Loucy (cell line): ENCODE results near the gene LSR.
"Not testable (repeated sequence)": the region's sequence is repeated elsewhere in the genome, so short reads cannot be mapped to it uniquely, and the experiment has no call there.

ENCODE experiments used
- H2AFZ ChIP-seq: fragments of 200-600 bp; sonication (generic); 2 replicates; pipeline ENCODE4 v1.6.0; 2016; ENCODE audit warnings: antibody characterized with exemption, mild to moderate bottlenecking, low read length, moderate library complexity
- H3F3A ChIP-seq: fragments of 200-600 bp; 2 replicates; pipeline ENCODE4 v1.6.0; 2016; ENCODE audit warnings: antibody characterized with exemption, low read depth, mild to moderate bottlenecking
- H3K27me3 ChIP-seq: fragments of 200-600 bp; sonication (generic); 2 replicates; pipeline ENCODE4 v1.6.1; 2014; ENCODE audit warnings: low read length, mild to moderate bottlenecking; ENCODE audit not compliant: insufficient read depth, poor library complexity, severe bottlenecking
- H3K36me3 ChIP-seq: fragments of 200-600 bp; sonication (generic); 2 replicates; pipeline ENCODE4 v1.6.1; 2016; ENCODE audit warnings: low read length; ENCODE audit not compliant: insufficient read depth
- H3K4me1 ChIP-seq: fragments of 200-600 bp; sonication (generic); 2 replicates; pipeline ENCODE4 v1.5.1; 2014; ENCODE audit warnings: low read length, mild to moderate bottlenecking; ENCODE audit not compliant: insufficient read depth, poor library complexity, severe bottlenecking
- H3K4me2 ChIP-seq: fragments of 200-600 bp; sonication (generic); 2 replicates; pipeline ENCODE4 v1.6.0; 2014; ENCODE audit warnings: antibody characterized with exemption, low read length, low read depth, mild to moderate bottlenecking; ENCODE audit not compliant: poor library complexity, severe bottlenecking
- H3K4me3 ChIP-seq: fragments of 200-600 bp; sonication (generic); 2 replicates; pipeline ENCODE4 v1.5.1; 2014; ENCODE audit warnings: low read length, mild to moderate bottlenecking, mixed read lengths; ENCODE audit not compliant: poor library complexity, severe bottlenecking
- H3K79me2 ChIP-seq: fragments of 200-600 bp; sonication (generic); 2 replicates; pipeline ENCODE4 v1.6.1; 2014; ENCODE audit warnings: low read length; ENCODE audit not compliant: insufficient read depth
- H3K9ac ChIP-seq: fragments of 200-600 bp; sonication (generic); 2 replicates; pipeline ENCODE4 v1.6.0; 2014; ENCODE audit warnings: mild to moderate bottlenecking, low read depth, low read length, moderate library complexity; ENCODE audit not compliant: poor library complexity, severe bottlenecking
- H3K9me2 ChIP-seq: fragments of 200-600 bp; sonication (generic); replicated peaks from 2 replicates; pipeline ENCODE4 v1.6.1; 2016; ENCODE audit warnings: low read depth, low read length, mixed read lengths
- H3K9me3 ChIP-seq: fragments of 200-600 bp; sonication (generic); 2 replicates; pipeline ENCODE4 v1.6.1; 2014; ENCODE audit warnings: mild to moderate bottlenecking, antibody characterized with exemption, low read length, low read depth; ENCODE audit not compliant: insufficient read depth
- H4K20me1 ChIP-seq: fragments of 200-600 bp; sonication (generic); 2 replicates; pipeline ENCODE4 v1.6.0; 2014; ENCODE audit warnings: antibody characterized with exemption, low read length, mild to moderate bottlenecking; ENCODE audit not compliant: insufficient read depth, poor library complexity, severe bottlenecking
- EZH2phosphoT487 ChIP-seq: fragments of 200-600 bp; IDR thresholded peaks from 2 replicates; pipeline ENCODE4 v1.6.1; 2018; ENCODE audit warnings: antibody characterized with exemption, mild to moderate bottlenecking, moderate library complexity, borderline replicate concordance
- TF ChIP-seq, protein P1 (sequence below): fragments of 200-600 bp; sonication (generic); conservative IDR thresholded peaks from 2 replicates; pipeline ENCODE4 v1.5.1; 2014; ENCODE audit warnings: mild to moderate bottlenecking, antibody characterized with exemption, low read length

Gene LSR

DNA sequence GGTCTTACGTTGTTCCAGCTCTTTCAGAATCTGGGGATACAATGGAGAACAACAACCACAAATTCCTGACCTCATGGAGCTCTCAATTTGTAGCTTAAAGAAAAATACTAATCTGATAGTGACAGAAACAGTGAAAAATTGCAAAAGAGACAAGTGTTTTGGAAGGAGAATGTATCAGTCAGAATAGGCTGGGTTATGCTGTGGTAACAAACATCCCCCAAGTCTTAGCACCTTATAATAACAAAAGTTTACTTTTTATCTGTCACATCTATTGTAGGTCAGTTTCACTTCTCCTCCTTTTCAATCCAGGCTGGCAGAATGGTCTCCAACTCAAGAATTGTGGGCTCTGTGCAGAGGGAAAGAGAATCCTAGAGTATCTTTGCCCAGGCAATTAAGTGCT is 29.8 kb upstream of the LSR start:
- Histone ChIP-seq H3K27me3 (no peaks in the 10 kb centered on the region), H3F3A (no peaks in the 10 kb centered on the region), H3K36me3 (no peaks in the 10 kb centered on the region), H2AFZ (no peak overlapping the region), H4K20me1 (no peaks in the 10 kb centered on the region), H3K9me2 (no peaks in the 10 kb centered on the region), H3K79me2 (no peaks in the 10 kb centered on the region), H3K4me1 (peaks cover 9% of the 10 kb centered on the region), H3K4me3 (no peak overlapping the region), H3K9ac (no peak overlapping the region), H3K9me3 (no peaks in the 10 kb centered on the region), H3K4me2 (no peak overlapping the region)
- TF ChIP-seq, protein P1, sequence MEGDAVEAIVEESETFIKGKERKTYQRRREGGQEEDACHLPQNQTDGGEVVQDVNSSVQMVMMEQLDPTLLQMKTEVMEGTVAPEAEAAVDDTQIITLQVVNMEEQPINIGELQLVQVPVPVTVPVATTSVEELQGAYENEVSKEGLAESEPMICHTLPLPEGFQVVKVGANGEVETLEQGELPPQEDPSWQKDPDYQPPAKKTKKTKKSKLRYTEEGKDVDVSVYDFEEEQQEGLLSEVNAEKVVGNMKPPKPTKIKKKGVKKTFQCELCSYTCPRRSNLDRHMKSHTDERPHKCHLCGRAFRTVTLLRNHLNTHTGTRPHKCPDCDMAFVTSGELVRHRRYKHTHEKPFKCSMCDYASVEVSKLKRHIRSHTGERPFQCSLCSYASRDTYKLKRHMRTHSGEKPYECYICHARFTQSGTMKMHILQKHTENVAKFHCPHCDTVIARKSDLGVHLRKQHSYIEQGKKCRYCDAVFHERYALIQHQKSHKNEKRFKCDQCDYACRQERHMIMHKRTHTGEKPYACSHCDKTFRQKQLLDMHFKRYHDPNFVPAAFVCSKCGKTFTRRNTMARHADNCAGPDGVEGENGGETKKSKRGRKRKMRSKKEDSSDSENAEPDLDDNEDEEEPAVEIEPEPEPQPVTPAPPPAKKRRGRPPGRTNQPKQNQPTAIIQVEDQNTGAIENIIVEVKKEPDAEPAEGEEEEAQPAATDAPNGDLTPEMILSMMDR = no peak
- TF ChIP-seq EZH2phosphoT487 = no peak

DNA sequence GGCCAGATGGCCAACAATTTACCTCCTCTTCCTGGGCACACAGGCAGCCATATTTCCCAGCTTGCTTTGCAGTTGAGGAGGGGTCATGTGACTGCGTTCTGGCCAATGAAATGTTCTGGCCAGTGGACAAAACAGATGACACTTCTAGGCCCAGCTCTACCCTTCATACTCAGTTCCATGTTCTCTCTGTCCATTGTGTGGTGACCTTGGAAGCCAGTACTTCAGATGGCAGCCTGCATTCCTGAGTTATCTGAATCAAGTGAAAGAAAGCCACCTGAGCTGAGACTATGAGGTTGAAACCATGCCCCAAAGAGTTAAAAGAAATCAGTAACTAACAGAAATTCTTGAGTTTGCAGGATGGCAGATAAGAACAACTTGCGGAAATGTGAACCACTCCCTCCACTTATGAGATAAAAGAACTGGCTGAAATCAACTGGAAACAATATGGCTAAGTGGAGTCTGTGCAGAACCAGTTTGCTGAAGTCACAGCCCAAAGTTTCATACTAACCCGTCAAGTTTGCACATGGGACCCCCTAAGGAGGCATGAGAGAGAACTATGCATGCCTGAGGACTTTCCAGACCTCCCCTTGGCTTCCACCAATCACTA is 28.4 kb upstream of the LSR start:
- no peak overlapping the region for H3K4me2 ChIP-seq
- no peaks in the 10 kb centered on the region for H3K9me3 ChIP-seq
- H3K36me3 ChIP-seq = no peaks in the 10 kb centered on the region
- no peaks in the 10 kb centered on the region for H4K20me1 ChIP-seq
- H2AFZ ChIP-seq = no peak overlapping the region
- no peaks in the 10 kb centered on the region for H3K27me3 ChIP-seq
- no peaks in the 10 kb centered on the region for H3K4me1 ChIP-seq
- H3F3A ChIP-seq = no peaks in the 10 kb centered on the region
- no peaks in the 10 kb centered on the region for H3K9me2 ChIP-seq
- TF ChIP-seq EZH2phosphoT487 = no peak
- TF ChIP-seq, protein P1 = no peak
- H3K4me3 ChIP-seq = no peak overlapping the region
- H3K9ac ChIP-seq = no peak overlapping the region
- no peaks in the 10 kb centered on the region for H3K79me2 ChIP-seq

DNA sequence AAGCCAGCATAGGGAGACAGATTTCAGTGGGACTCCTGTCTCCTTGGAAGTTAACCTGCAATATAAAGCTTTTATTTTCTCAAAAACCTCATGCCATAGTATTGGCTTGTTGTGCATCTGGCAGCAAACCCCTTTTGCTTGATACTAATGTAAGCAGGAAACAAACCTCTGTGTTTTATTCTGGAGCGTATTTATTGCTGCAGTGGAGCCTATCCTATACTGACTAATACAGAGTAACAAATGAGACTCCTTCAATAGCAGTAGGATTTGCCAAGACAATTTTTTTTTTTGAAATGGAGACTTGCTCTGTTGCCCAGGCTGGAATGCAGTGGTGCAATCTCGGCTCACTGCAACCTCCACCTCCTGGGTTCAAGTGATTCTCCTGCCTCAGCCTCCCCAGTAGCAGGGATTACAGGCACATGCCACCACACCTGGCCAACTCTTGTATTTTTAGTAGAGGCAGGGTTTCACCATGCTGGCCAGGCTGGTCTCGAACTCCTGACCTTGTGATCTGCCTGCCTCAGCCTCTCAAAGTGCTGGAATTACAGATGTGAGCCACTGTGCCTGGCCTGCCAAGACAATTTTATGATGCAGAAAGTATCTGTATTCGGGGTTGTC is 27.7 kb upstream of the LSR start:
- not testable (repeated sequence) for H3K79me2 ChIP-seq, H3K9ac ChIP-seq, H3K9me3 ChIP-seq, H4K20me1 ChIP-seq, H3K9me2 ChIP-seq, H3K36me3 ChIP-seq, H3K27me3 ChIP-seq, H3K4me1 ChIP-seq, H3K4me3 ChIP-seq, H3F3A ChIP-seq, H3K4me2 ChIP-seq, H2AFZ ChIP-seq

DNA sequence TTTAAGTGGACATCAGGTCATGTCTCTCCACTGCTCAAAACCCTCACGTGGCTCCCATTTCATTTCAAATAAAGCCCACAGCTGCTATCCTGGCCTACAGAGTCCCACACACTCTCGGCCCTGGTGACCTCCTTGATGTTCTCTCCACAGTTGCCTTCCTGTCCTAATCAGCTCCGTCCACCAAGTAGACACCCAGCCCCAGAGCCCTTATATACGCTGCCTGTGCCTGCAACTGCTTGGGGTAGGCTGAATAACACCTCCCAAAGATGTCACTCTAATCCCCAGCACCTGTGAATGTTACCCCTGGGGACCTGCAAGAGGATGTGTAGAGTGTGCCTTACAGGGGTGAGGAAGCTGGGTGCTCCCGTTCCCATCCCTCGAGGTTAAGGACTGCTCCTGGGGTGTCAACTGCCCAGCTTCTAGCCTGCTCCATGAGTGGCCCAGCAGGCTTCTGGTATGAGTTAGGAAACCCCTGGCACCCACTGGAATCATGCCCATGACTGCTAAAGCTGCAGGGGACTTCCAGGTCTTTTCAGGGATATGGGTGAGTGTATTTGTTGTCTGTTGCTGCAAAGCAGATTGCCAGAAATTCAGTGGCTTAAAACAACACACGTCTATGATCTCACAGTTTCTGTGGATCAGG is 26.3 kb upstream of the LSR start:
- H3F3A ChIP-seq = no peaks in the 10 kb centered on the region
- no peaks in the 10 kb centered on the region for H3K36me3 ChIP-seq
- H3K4me3 ChIP-seq = no peak overlapping the region
- no peaks in the 10 kb centered on the region for H3K9me3 ChIP-seq
- no peak overlapping the region for H3K9ac ChIP-seq
- H2AFZ ChIP-seq = no peak overlapping the region
- H3K4me2 ChIP-seq = no peak overlapping the region
- TF ChIP-seq, protein P1 = no peak
- TF ChIP-seq EZH2phosphoT487 = no peak
- H3K27me3 ChIP-seq = no peaks in the 10 kb centered on the region
- no peaks in the 10 kb centered on the region for H3K4me1 ChIP-seq
- H3K79me2 ChIP-seq = no peaks in the 10 kb centered on the region
- H3K9me2 ChIP-seq = no peaks in the 10 kb centered on the region
- H4K20me1 ChIP-seq = no peaks in the 10 kb centered on the region
